ENCODE results near the gene LYSMD4. TPM values are rescaled to one million over a fixed set of nuclear protein-coding genes. Genes with fewer than 3 reads are reported as not detected.
A peak's percentile ranks its signal among the peaks of the same experiment; 100 is the strongest.
"Not testable (repeated sequence)": the region's sequence is repeated elsewhere in the genome, so short reads cannot be mapped to it uniquely, and the experiment has no call there.

LYSMD4 gene
- total RNA-seq, 2 donors from 2014 or later = 6.8 to 9.7 TPM

DNA sequence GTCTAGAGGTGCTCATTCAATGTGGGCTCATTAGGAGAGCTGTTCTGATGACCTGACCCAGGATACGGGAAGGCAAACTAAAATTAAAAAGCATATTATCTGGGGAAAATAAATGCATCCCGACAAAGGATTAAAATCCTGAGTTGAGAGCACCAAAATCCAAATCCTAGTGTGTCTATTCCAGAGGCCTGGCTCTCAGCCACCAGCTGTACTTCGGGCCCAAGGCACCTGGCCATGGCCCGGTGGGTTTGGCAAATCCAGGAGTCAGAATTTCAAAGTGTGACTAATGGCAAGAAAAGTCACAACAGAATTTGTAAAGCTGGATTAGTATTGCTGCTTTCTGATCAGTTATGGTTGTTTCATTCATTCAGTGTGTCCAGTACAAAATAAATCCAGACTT, 2.6 kb upstream of the LYSMD4 start:
- DNase-seq (ENCODE audit: low spot score) (no peak), ATAC-seq (ENCODE audit: insufficient number of reproducible peaks, low FRiP score, low read depth) (no peak)
- H3K4me1 ChIP-seq (ENCODE audit: control insufficient read depth in 1 of 2, low read depth in 2 of 2) = peaks cover 8 to 17% of the 10 kb centered on the region in 2 donors
- TF ChIP-seq, protein P1, sequence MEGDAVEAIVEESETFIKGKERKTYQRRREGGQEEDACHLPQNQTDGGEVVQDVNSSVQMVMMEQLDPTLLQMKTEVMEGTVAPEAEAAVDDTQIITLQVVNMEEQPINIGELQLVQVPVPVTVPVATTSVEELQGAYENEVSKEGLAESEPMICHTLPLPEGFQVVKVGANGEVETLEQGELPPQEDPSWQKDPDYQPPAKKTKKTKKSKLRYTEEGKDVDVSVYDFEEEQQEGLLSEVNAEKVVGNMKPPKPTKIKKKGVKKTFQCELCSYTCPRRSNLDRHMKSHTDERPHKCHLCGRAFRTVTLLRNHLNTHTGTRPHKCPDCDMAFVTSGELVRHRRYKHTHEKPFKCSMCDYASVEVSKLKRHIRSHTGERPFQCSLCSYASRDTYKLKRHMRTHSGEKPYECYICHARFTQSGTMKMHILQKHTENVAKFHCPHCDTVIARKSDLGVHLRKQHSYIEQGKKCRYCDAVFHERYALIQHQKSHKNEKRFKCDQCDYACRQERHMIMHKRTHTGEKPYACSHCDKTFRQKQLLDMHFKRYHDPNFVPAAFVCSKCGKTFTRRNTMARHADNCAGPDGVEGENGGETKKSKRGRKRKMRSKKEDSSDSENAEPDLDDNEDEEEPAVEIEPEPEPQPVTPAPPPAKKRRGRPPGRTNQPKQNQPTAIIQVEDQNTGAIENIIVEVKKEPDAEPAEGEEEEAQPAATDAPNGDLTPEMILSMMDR (IDR thresholded peaks at IDR 0.05) = no peak
- no peaks in the 10 kb centered on the region for H3K27me3 ChIP-seq (replicated peaks; ENCODE audit: insufficient read depth)
- no peaks in the 10 kb centered on the region for H3K9me3 ChIP-seq
- no peaks in the 10 kb centered on the region for H3K36me3 ChIP-seq
- H3K4me3 ChIP-seq = no peak overlapping the region
- H3K27ac ChIP-seq = no peak overlapping the region

DNA sequence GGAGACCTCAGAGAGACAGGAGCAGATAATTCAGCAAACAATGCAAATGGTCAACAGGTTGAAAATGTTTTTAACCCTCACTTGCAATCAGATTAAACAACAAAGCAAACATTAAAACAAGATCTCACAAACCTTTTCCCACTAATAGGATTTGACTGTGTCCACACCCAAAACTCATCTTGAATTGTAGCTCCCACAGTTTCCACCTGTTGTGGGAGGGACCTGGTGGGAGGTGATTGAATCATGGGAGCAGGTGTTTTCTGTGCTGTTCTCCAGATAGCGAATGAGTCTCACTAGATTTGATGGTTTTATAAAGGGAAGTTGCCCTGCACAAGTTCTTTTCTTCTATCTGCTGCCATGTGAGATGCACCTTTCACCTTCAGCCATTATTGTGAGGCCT, 1.3 kb upstream of the LYSMD4 start:
- no peak for ATAC-seq (ENCODE audit: insufficient number of reproducible peaks, low FRiP score, low read depth)
- Histone ChIP-seq H3K27ac (no peak overlapping the region), H3K4me1 (ENCODE audit: control insufficient read depth in 1 of 2, low read depth in 2 of 2) (peaks cover 8 to 20% of the 10 kb centered on the region in 2 donors), H3K4me3 (no peak overlapping the region), H3K9me3 (no peaks in the 10 kb centered on the region), H3K27me3 (replicated peaks; ENCODE audit: insufficient read depth) (no peaks in the 10 kb centered on the region), H3K36me3 (no peaks in the 10 kb centered on the region)
- TF ChIP-seq, protein P1 (IDR thresholded peaks at IDR 0.05) = no peak
- DNase-seq (ENCODE audit: low spot score) = no peak

DNA sequence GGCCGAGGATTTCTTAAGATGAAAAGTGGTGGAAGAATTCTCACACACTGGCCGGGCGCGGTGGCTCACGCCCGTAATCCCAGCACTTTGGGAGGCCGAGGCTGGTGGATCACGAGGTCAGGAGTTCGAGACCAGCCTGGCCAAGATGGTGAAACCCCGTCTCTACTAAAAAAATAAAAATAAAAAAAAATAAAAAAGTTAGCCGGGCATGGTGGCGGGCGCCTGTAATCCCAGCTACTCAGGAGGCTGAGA, 729 bp upstream of the LYSMD4 start:
- not testable (repeated sequence) for ATAC-seq (ENCODE audit: insufficient number of reproducible peaks, low FRiP score, low read depth); DNase-seq (ENCODE audit: low spot score); H3K27me3 ChIP-seq (replicated peaks; ENCODE audit: insufficient read depth); H3K9me3 ChIP-seq; H3K36me3 ChIP-seq
- Histone ChIP-seq H3K4me3 (peak overlapping the region; percentile 81), H3K4me1 (ENCODE audit: control insufficient read depth in 1 of 2, low read depth in 2 of 2) (peaks cover 8 to 20% of the 10 kb centered on the region in 2 donors), H3K27ac (peak overlapping the region; percentile 85 to 86)

DNA sequence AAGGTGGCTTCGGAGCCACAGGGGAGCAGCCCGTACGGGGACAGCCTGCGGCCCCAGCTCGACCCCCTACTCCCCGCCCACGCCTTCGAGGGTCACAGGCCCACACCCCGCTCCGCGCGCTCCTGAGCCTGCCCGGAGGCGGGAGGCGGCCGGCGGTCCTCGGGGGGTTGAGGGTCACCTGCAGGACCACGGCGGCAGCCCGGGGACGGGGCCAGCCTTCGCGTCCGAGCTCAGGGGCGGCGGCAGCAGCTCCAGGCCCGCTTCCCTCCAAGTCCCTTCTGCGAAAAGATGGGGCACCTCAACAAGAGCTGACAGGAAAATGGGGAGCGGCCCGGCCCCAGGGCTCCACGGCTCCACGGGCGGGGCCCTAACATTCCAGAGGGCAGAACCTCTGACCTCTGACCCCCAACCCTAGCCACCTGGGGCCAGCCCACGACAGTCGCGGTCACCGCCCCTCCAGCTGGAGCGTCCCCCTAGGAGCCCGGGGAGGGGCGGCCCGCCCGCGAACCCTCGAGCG, 428 bp downstream of the LYSMD4 start:
- TF ChIP-seq, protein P1 (IDR thresholded peaks at IDR 0.05) = no peak
- Histone ChIP-seq H3K27ac (peak overlapping the region; percentile 76 to 86), H3K36me3 (no peaks in the 10 kb centered on the region), H3K27me3 (replicated peaks; ENCODE audit: insufficient read depth) (no peaks in the 10 kb centered on the region), H3K9me3 (no peaks in the 10 kb centered on the region), H3K4me1 (ENCODE audit: control insufficient read depth in 1 of 2, low read depth in 2 of 2) (peaks cover 8 to 20% of the 10 kb centered on the region in 2 donors), H3K4me3 (peak overlapping the region; percentile 81)
- no peak for DNase-seq (ENCODE audit: low spot score)
- ATAC-seq (ENCODE audit: insufficient number of reproducible peaks, low FRiP score, low read depth) = no peak

DNA sequence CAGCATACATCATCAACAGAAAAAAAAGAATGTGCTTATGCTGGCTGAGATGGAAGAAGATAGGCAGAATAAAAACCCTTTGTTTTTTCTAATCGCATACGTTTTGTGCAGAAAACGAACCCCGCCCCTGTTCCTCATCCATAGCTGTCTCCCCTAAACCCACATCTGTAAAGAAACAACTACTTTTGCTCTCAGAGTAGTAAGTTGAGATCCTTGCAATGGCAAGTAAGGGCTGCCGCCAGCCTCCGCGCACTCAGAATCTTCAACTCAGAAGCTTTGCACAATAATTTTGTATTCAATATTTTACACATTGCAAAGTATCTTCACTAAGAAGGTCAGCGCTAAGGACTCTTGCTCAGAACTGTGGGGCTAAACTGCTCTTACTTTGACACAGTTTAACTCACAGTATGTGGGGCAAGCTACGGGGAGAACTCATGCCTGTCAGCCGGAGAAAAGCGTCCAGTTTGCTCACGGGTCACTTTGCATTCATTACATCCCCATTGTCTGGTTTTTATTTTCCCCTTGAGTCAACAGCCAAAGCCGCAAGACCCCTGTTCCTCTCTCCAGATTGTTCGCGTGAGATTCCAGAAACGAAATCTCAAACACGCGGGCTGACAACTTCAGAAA, 1.0 kb downstream of the LYSMD4 start:
- no peaks in the 10 kb centered on the region for H3K9me3 ChIP-seq
- no peaks in the 10 kb centered on the region for H3K36me3 ChIP-seq
- ATAC-seq (ENCODE audit: insufficient number of reproducible peaks, low FRiP score, low read depth) (no peak), DNase-seq (ENCODE audit: low spot score) (no peak)
- H3K27me3 ChIP-seq (replicated peaks; ENCODE audit: insufficient read depth) = no peaks in the 10 kb centered on the region
- TF ChIP-seq, protein P1 (IDR thresholded peaks at IDR 0.05) = no peak
- peak overlapping the region; percentile 81 for H3K4me3 ChIP-seq
- H3K4me1 ChIP-seq (ENCODE audit: control insufficient read depth in 1 of 2, low read depth in 2 of 2) = peaks cover 8 to 20% of the 10 kb centered on the region in 2 donors
- H3K27ac ChIP-seq = peak overlapping the region; percentile 76 to 86

Data from thoracic aorta (tissue), 2 donors.